GM18520 (cell line): ENCODE results near the gene ARF3.

Experiments used
- ATAC-seq: cut with Tn5 transposase; IDR thresholded peaks from one replicate; pipeline ENCODE4 v1.9.1; 2021; ENCODE audit not compliant: unreplicated experiment

Gene ARF3

DNA sequence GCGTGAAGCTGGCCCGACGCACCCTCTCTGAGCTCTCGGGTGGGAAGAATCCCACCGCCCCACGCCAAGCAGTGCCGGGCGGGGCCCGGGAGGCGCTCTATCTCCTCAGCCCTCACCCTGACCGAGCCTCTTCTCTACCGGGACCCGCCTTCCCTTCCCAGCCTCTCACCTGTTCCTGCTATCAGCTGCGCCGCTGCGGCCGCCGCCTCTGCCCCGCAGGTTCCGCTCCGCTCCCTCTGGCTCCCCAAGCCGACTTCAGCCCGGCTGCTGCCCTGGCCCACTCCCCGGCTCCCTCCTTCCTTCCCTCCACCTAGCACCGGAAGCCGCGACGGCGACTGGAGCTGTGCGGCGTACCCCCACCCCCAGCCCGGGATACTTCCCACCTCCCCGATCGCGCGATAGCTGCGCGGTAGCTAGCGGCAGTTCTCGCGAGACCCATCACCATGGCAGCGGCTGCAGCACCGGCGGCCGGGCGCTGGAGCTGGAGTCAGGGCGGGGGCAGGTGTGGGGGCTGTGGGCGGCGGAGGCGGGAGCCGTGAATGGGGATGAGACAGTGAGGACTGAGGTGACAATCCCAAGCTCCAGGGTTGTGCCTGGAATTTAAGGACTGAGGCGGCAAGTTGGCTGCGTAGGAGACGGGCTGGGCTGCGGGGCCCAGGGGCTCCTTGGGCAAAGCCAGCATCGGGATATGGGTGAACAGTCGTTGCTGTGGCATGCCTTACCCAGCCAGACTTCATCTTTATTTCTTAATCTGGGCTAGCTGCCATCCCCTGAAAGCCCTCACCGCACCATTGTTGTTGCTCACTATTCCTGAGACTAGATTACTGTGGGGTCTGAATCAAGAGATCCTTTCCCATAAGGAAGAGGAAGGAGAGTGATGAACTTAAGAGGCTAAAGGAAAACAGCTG is at the start of gene ARF3:
Gene ARF3, minus strand, starts transcription at position 347 of the 908 bp plus-strand sequence. CDS start 16,392 bp downstream, outside the sequence.
- ATAC-seq, result peak; percentile 71

DNA sequence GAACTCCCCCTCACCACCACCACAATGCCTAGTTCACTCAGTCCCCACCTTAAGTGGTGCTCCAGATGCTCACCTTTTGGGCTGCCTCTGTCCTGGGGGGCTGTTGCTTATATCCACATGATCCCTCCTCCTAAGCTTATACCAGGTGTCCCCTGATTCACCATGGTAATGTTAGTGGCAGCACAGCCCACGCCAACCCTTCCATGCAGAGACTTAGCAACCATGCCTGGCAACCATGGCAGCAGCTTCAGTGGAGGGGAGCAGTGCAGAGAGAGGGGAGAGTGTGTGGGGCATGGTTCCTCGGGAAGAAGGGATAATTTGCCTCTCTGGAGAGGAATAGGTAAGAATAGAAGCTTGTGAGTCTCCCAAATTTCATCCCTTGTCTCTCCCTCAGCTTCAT is 43.1 kb upstream of the ARF3 start:
- ATAC-seq, result no peak

DNA sequence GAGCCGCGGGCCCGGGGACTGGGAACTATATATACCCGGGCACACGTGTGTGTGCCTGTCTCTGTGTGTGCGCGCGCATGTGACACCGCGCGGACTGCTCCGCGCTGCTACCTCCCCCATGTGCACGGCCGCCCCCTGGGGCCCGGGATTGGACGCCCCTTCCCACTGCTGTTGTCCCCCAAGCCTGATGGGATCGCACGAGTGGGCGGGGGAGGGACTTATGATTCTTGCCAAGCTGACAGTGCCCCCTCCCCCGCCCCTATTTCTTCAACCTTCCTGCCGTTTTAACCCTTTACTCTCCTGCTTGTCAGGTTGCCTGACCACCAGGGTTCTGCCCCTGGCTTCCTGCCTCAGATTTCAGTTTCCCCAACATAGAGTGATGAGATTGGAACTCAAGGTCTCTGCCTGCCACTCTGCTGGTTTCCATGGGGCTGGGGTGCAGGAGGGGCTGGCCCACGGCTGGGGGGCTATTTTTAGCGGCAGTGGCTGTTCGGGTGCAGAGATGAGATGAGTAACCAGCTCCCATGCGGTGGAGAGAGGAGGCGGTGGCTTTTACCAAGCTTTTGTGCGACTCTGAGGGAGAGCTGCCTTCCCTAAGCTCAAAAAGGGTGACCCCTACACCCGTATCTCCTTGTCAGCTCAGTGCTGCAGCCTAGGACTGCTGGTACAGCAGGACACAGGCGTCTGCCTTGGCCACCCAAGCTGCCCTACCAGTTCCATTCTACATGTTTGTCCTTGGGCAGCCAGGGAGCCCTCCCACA is 42.3 kb upstream of the ARF3 start, which contains the start of gene DDN:
Gene DDN, minus strand, starts transcription at position 5 of the 761 bp plus-strand sequence. CDS start 88 bp downstream, outside the sequence.
- ATAC-seq, result no peak

DNA sequence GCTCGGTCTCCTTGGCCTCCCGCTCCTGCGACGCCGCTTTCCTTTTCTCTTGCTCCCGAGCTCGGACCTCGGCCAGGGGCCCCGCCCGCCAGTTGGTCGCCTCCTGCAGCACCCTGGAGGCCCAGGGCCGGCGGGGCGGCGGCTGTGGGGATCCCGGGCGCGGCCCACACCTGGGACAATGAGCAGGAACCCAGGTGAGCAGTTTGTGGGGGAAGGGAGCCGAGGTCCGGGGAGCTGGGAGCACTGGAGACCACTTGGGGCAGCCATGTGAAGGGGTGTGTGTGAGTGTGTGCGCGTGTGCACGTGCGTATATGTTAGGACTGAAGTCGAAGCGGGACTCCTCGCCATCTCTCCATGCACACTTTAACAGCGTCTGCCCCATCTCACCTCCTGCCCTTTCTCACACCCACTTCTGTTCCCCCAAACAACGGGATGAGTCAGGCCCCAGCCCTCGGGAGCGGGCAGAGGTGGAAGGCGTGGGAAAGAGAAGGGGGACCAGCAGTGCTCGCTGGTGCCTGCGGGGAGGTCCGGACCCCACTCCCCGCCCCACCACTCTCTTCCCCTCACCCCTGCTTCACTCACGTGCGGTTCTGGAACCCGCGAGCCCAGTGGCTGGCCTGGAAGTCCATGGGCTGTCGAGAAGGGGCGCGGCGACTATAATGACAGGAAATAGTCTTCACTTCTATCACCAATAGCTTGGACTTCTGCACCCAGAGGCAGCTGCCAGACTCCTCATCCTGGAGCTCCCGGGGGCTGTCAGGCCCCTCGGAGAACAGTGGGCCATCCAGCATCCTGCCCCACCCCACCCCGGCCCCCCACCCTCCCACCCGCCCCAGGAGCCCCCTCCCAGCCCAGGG is 41.4 kb upstream of the ARF3 start:
- ATAC-seq, result no peak

DNA sequence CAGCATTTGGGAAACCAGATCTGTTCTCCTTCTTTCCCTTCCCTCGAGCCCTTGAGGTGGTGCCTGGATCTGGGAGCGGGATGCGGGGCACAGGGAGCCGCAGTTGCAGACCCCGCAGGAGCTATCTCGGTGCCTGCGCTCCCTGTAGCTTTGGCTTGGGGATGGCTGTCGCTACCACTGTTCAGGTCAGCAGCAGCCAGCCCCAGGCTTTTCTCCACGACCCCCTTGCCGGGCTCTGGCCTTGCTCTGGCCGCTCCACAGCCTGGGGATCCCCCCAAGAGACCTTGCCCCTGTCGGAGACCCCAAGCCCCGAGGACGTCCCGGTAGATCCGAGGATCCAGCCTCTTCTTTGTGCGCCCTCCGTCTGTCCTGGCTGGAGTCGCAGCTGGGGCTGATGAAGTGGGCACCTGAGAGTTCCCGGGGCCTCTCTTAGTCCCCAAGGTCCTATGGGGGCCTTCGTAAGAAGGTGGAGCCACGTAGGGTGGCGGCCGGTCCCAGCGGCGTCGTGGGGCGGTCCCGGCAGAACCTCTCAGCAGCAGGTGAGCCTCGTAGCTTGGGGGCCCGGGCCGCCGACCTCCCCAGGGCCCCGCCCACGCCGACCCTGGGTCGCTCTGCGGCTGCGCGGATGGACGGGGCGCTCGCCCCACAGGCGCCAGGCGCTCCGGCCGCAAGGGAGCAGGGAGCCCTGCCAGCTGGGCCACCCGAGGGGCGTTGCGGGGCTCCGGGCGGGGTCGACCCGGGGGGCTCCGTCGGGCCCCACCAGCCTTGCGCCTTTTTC is 40.6 kb upstream of the ARF3 start:
- ATAC-seq, result peak; percentile 34

DNA sequence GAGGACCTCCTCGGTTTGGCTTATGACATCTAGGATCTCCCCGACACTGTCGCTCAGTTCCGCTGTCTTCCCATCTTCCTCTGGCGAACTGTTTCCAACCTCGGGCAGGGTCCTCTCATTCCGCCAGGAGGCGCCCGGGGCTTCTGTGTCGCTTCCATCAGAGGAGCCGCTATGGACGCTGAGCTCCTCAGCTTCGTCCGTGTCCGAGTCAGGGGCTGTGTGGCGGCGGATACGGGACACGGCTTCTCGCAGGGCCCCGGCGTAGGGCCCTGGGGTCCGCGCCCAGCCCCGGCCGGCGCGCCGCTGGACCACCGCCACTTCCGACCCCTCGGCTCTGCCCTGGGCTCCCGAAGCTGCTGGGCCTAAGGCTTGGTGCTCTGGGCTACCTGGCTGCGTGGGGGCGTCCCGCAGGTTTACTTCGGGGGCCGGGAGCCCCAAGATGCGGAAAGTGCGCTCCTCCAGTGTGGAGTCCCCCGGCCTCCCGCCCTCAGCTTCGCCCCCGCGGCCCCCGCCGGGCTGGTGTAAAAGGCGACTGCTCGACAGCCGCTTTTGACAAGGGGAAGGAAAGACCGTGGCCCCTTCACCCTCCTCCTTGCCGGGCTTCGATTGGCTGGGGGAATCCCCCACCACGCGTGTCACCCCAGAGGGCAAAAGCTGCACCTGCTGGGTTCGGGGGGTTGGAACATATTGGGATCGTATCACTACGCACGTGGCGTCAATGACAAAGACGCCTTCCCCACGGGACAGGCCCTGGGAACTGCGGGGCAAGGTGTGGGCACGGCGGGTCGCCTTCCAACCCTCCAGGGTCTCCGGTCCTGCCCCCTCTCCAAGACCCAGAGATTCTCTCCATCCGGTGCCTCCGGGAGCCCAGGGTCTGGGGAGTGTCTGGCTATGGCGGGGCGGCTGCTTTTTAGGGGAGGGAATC is 39.8 kb upstream of the ARF3 start:
- no peak for ATAC-seq

DNA sequence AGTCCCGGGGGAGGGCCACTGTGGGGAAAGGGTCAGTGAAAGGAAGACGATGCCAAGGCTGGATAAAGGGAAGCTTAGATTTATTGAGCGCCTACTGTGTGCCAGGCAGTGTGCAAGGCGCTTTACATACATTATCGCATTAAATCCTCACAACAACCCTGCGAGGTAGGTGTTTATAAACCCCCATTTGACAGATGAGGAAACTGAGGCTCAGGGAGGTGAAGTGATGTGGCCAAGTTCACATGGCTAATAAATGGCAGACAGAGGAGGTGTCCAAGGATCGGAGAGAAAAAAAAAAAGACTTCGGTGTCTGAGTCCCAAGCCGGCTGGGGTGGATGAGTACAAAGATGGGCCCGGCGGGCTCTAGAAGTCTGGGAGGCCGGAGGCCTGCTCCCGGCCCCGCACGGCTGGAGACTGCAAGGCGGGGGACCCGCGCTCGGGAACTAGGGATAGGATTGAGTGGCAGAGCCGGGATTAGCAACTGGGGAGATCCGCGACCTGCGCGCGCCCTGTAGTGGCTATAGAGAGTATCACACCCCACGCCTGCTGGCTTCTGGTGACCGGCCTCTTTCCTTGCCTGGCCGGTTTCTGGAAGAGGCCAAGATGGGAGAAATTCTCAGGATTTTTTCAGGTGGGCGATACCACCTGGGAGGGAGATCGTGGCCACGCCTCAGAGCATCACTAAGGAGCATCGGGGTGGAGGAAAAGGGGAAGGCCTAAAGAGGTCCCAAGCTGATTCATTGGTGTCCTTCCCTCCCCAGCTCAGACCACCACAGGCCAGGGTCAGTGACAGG is 38.0 kb upstream of the ARF3 start:
- no peak for ATAC-seq

DNA sequence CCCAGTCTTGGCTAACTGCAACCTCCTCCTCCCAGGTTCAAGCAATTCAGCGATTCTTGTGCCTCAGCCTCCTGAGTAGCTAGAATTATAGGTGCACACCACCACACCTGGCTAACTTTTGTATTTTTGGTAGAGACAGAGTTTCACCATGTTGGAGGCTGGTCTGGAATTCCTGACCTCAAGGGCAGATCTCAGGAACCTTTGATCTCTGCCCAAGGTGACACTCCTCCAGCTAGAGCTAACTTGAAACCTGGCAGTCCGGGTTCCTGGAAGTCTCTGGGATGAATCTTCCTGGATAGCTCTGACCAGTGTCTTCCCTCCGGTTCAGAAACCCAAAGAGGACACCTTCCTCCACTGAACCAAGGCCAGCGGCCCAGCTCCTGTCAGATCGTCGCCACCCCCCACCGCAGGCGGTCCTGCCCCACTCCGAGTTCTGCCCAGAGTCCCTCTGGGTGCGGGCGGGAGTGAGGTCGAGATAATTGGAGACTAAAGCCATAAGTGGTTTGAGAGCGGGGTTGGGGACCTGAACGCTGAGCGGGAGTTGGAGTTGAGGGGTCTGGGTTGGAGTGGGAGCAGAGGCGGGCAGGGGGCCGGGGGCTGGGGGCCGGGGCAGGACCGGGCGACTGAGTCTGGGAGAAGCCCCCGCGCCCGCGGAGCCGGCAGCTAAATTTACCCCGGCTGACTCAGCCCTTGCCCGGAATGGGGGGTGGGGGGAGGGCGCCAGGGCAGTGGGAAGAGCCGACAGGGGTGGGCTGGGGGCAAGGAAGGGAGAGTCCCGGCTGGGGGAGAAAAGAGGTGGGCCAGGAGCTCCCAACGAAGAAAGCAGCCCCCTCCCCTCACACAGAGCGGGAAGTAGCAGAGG is 37.2 kb upstream of the ARF3 start:
- ATAC-seq, result no peak

DNA sequence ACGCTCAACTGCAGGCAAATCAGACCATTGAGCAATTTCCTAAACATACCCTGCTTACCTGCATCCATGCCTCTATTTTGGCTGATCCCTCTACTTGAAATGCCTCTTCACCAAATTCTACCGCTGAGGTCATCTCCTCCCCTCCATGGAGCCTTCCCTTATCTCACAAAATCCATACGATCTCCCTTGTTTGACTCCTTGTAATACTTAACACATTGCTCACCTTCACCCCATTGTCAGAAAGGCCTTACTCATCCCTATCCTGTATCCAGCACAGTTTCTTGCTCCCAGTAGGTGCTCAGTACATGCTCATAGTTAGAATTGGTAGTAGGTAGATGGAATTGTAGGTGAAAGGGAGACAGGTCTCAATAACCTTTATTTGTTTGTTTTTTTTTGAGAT is 36.5 kb upstream of the ARF3 start:
- no peak for ATAC-seq

DNA sequence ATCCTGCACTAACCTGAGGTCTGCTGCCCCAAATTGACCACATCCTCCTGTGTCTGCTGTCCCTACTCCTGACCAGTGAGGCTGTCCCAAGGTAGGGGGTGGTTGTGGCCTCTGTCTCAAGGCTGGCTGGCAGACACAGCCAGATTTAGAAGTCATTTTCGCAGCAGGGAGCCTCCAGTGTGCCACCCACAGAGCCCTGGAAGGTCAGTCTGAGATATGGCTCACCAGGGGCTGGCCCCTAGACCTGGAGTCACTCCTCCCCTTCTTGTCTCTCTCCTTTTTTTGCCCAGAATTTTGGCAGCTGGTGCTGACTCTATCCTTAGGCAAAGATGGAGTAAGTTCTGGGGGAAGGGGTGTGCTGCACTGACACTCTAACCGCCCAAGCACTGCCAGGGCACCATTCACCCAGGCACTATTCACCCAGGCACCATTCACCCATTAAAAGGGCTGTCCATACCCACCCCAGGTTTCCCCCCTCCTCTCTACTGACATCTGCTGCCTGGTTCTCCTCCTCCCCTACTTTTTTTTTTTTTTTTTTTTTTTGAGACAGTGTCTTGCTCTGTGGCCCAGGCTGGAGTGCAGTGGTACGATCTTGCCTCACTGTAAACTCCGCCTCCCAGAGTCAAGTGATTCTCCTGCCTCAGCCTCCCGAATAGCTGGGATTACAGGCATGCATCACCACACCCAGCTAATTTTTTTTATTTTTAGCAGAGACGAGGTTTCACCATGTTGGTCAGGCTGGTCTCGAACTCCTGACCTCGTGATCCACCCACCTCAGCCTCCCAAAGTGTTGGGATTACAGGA is 34.2 kb upstream of the ARF3 start:
- no peak for ATAC-seq

DNA sequence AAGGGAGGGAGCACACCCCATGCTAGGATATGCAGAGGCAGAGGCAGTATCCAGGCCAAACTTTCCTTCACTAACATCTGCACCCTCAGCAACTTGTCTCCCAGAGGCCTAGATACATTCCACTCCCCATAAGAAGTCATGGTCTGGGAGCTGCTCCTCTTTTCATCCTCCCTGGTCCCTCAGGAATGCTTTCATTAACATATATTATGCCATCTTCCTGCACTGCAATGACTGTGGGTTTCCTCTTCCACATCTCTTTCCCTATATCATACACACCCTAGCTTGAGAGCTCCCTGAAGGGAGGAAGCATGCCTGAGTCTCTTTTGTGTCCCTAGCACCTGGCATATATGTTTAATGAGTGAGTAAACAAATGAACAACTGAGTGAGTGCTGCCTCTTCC is 33.3 kb upstream of the ARF3 start:
- no peak for ATAC-seq

DNA sequence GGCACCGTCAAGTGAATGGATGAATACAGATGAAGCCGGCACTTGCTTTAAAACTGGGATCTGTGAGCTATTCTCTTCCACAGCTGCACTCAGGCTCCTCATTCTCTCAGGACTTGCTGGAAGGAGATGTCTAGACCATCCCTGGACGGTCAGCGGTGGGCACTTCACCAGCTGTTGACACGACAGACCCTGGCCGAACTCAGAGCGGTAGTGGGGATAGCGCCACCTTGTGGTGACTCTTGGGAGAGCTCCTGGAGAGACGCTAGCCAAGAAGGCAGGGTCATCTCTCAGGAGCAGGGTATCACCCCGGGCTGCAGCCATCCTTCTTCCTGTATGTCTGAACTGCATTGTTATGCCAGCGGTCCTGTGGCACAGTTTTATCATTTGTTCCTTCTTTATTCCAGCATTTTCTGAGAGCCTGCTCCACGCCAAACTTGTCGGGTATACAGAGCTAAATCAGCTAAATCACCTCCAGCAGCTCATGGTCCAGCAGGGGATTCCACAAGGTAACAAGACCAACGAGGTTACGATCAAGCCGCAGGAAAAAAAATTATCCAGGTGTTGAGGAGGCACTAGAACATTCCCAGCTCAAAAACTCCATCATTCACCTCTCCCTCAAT is 30.9 kb upstream of the ARF3 start:
- ATAC-seq, result no peak

DNA sequence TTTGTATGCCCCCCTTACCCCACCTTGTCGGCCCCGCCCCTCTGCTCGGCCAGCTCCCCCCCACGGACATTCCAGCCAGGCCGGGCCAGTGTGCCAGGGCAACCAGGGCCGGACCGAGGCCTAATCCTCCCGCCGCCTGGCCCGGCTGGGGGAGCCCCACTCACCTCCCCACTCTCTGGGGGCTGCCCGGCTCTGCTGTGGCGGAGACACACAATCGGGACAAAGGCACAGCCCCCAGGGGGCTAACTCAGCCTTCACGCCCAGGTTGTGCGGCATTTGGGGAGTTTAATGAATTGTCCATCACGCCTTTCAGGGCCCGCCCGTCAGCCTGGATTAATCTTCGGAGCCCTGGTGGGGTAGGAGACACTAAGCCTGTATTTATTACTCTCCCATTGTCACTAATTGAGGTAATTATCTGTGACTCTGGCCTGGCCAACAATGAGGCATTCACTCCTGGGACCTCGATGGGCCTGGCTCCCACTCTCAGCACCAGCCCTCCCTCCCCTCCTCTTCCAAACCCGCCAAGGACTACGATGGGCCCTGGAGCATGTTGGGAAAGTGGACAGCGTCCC is 29.5 kb upstream of the ARF3 start:
- ATAC-seq, result no peak

DNA sequence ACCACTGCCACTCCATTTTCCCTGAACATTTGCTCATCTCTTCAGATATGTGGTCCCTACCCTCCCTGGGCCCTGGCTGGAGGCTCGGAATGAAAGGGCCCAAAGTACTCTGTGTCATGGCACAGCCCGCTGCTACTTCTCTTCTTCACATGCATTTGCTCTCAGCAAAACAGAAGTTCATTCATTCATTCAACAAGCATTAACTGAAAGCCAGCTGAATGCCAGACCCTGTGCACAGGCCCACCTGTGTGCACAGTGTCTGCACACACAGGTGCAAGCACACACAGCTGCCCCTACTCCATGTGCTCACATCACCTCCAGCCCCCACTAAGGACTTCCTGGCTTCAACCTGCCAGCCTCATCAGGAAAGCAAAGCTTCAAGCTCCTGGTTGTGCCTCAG is 28.6 kb upstream of the ARF3 start:
- no peak for ATAC-seq

DNA sequence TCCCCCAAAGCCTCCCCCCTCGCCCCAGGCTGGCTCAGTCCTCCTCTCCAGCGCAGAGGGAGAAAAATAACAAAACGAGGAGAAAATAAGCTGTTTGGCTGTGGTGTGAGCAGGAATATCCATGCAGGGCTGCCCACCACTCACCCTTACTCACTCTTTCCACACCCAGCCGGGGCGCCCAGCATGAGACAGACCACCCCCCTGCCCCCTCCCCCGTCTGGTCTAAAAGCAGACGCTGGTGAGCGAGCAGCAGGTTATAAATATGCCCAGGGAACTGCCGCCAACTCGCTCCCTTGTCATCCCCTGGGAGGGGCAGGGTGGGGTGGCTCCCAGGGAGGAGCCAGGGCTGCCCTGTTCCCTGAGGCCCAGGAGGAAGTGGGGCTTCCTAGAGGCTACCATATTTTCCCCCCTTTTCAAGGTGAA is 28.2 kb upstream of the ARF3 start:
- no peak for ATAC-seq
